Stomach (tissue), 4 donors: Measurements from ENCODE around the gene PRKCE.

Source experiments
- POLR2A ChIP-seq, 4 donors: fragments of 450-650 bp; IDR thresholded peaks; one replicate each; pipeline ENCODE4 v1.6.1; 2016; ENCODE audit warnings: antibody characterized with exemption in 4 of 4, control low read depth in 2 of 4, mild to moderate bottlenecking in 1 of 4, moderate library complexity in 1 of 4
- TF ChIP-seq, protein P1 (sequence below), 7 experiments: fragments of 450-650 bp in 4 of 7; fragments of 200-600 bp in 3 of 7; sonication (generic) in 3 of 7; IDR thresholded peaks; one replicate each; pipeline ENCODE4 v1.5.1; 2016 to 2019; ENCODE audit warnings: antibody characterized with exemption in 7 of 7, control low read depth in 2 of 7, mild to moderate bottlenecking in 1 of 7

DNA sequence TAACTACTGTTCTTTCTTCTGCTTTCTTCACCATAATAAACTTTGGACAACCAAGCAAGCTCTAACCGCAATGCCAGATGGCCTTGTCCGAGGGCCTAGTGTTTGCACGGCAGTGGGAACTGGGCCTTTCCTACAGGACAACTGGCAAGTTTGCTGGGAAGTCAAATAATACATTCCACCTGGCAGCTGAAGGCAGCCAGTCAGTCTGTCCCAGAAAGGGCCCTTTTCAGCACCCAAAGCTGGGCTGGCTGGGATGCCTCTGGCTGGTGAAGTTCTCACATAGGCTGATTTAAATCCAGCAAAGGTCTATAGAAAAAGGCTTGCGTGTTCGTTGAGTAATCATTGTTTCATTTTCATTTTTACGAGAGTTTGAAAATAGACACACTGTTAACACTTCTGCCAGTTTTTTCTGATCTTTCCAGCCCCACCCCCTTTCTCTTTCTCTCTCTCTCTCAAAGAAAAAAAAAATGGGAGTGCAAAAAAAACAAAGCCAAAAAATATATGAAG lies 535.7 kb downstream of the PRKCE start:
- TF ChIP-seq, protein P1, sequence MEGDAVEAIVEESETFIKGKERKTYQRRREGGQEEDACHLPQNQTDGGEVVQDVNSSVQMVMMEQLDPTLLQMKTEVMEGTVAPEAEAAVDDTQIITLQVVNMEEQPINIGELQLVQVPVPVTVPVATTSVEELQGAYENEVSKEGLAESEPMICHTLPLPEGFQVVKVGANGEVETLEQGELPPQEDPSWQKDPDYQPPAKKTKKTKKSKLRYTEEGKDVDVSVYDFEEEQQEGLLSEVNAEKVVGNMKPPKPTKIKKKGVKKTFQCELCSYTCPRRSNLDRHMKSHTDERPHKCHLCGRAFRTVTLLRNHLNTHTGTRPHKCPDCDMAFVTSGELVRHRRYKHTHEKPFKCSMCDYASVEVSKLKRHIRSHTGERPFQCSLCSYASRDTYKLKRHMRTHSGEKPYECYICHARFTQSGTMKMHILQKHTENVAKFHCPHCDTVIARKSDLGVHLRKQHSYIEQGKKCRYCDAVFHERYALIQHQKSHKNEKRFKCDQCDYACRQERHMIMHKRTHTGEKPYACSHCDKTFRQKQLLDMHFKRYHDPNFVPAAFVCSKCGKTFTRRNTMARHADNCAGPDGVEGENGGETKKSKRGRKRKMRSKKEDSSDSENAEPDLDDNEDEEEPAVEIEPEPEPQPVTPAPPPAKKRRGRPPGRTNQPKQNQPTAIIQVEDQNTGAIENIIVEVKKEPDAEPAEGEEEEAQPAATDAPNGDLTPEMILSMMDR (IDR thresholded peaks at IDR 0.05), result no peak
- no peak for TF ChIP-seq POLR2A (IDR thresholded peaks at IDR 0.05)
